Measurements from ENCODE around the gene OSCP1. TPM values are rescaled to one million over a fixed set of nuclear protein-coding genes. Genes with fewer than 3 reads are reported as not detected.
"Not testable (repeated sequence)": the region's sequence is repeated elsewhere in the genome, so short reads cannot be mapped to it uniquely, and the experiment has no call there.

The OSCP1 gene
- total RNA-seq = 3.5 and 6.5 TPM in 2 replicates

GRCh38 chr1:36450270-36450918, at the start of gene OSCP1:
Gene OSCP1 (minus strand): TSS chr1:36450451. CDS start chr1:36450369, 82 bp downstream.
- peak; percentile 98 for DNase-seq

GRCh38 chr1:36497207-36497606, 47.0 kb upstream of the OSCP1 start:
- DNase-seq = no peak

GRCh38 chr1:36494971-36495370, 44.7 kb upstream of the OSCP1 start:
- no peak for DNase-seq

- DNase-seq = no peak
These were observed 43.3 kb upstream of the OSCP1 start for GRCh38 chr1:36493524-36493923.

- no peak for DNase-seq
These were observed 42.2 kb upstream of the OSCP1 start for GRCh38 chr1:36492491-36492890.

- not testable (repeated sequence) for DNase-seq
These were observed 39.2 kb upstream of the OSCP1 start for GRCh38 chr1:36489258-36490051.

- no peak for DNase-seq
These were observed 37.7 kb upstream of the OSCP1 start for GRCh38 chr1:36487906-36488305.

- not testable (repeated sequence) for DNase-seq
These were observed 37.1 kb upstream of the OSCP1 start for GRCh38 chr1:36487336-36487725.

GRCh38 chr1:36486439-36487335, 36.4 kb upstream of the OSCP1 start:
- no peak for DNase-seq

GRCh38 chr1:36486093-36486438, 35.8 kb upstream of the OSCP1 start:
- no peak for DNase-seq

GRCh38 chr1:36484099-36484498, 33.8 kb upstream of the OSCP1 start:
- DNase-seq = no peak

GRCh38 chr1:36482724-36483388, 32.6 kb upstream of the OSCP1 start, which contains the start of gene CSF3R:
Gene CSF3R (minus strand): TSS chr1:36482913. CDS start chr1:36479496, 3,417 bp downstream.
- no peak for DNase-seq

- DNase-seq = no peak
These were observed 31.8 kb upstream of the OSCP1 start for GRCh38 chr1:36481771-36482723.

GRCh38 chr1:36481091-36481490, 30.8 kb upstream of the OSCP1 start:
- DNase-seq = no peak

GRCh38 chr1:36480161-36480560, 29.9 kb upstream of the OSCP1 start:
- DNase-seq = no peak

GRCh38 chr1:36479505-36480051, 29.3 kb upstream of the OSCP1 start:
- DNase-seq = no peak

- DNase-seq = not testable (repeated sequence)
These were observed 27.4 kb upstream of the OSCP1 start for GRCh38 chr1:36477615-36478014.

GRCh38 chr1:36476945-36477344, 26.7 kb upstream of the OSCP1 start:
- DNase-seq = no peak

GRCh38 chr1:36475910-36476604, 25.8 kb upstream of the OSCP1 start:
- no peak for DNase-seq

- DNase-seq = no peak
These were observed 25.1 kb upstream of the OSCP1 start for GRCh38 chr1:36475341-36475740.

Data from dermis blood vessel endothelial cell (primary cell).